Common myeloid progenitor, CD34-positive (primary cell): ENCODE measurements around the gene PSTPIP2.
A peak's percentile ranks its signal among the peaks of the same experiment; 100 is the strongest.

ENCODE experiments used
- CTCF ChIA-PET: fragments of 350-600 bp; sonication (Branson Sonifier 250); formaldehyde crosslinking; loops from one replicate; lab custom pipeline; 2021; ENCODE audit warnings: antibody characterized with exemption; lab: Charles Lee
- POLR2A ChIA-PET: fragments of 350-600 bp; sonication (Branson Sonifier 250); formaldehyde crosslinking; loops from one replicate; lab custom pipeline; 2021; ENCODE audit warnings: antibody characterized with exemption; lab: Charles Lee
- DNase-seq, 3 donors: peaks; one replicate each; pipeline versions ENCODE4 v3.0.0 to v3.0.0-alpha.2; 2013
- H3K27ac ChIP-seq, 2 experiments: 1 replicate in 1 of 2; 2 replicates in 1 of 2; pipeline ENCODE4 v1.7.0; 2013; ENCODE audit warnings: inconsistent platforms in 2 of 2, low read length in 2 of 2, mild to moderate bottlenecking in 2 of 2, low read depth in 1 of 2, moderate library complexity in 1 of 2; ENCODE audit not compliant: severe bottlenecking in 2 of 2, insufficient read depth in 1 of 2, poor library complexity in 1 of 2
- H3K27me3 ChIP-seq, 5 experiments: replicated peaks in 2 of 5; 1 replicate in 3 of 5; 2 replicates in 2 of 5; pipeline versions ENCODE4 v1.6.1 to v1.7.0; 2013; ENCODE audit warnings: low read length in 4 of 5, mild to moderate bottlenecking in 2 of 5, moderate library complexity in 2 of 5, inconsistent platforms in 1 of 5; ENCODE audit not compliant: insufficient read depth in 5 of 5, control insufficient read depth in 4 of 5
- H3K36me3 ChIP-seq, 4 experiments: 1 replicate in 2 of 4; 2 replicates in 2 of 4; pipeline versions ENCODE4 v1.6.1 to v1.7.0; 2013; ENCODE audit warnings: low read length in 3 of 4, control low read depth in 1 of 4, mild to moderate bottlenecking in 1 of 4; ENCODE audit not compliant: control insufficient read depth in 4 of 4, insufficient read depth in 4 of 4
- H3K4me1 ChIP-seq, 4 experiments: 1 replicate in 3 of 4; 2 replicates in 1 of 4; pipeline versions ENCODE4 v1.6.1 to v1.7.1; 2013; ENCODE audit warnings: low read length in 3 of 4, mild to moderate bottlenecking in 3 of 4, control low read depth in 1 of 4, inconsistent platforms in 1 of 4, moderate library complexity in 1 of 4; ENCODE audit not compliant: control insufficient read depth in 4 of 4, insufficient read depth in 4 of 4; ENCODE audit errors: control extremely low read depth in 1 of 4
- H3K4me3 ChIP-seq, 7 experiments: 1 replicate in 4 of 7; 2 replicates in 3 of 7; pipeline versions ENCODE4 v1.5.1 to v1.7.0; 2013; ENCODE audit warnings: mild to moderate bottlenecking in 7 of 7, low read length in 6 of 7, moderate library complexity in 6 of 7, inconsistent platforms in 2 of 7, low read depth in 2 of 7, control low read depth in 1 of 7; ENCODE audit not compliant: insufficient read depth in 4 of 7, control insufficient read depth in 1 of 7; ENCODE audit errors: extremely low read depth in 1 of 7
- H3K9me3 ChIP-seq, 5 experiments: 1 replicate in 4 of 5; 2 replicates in 1 of 5; pipeline versions ENCODE4 v1.6.1 to v1.7.1; 2013; ENCODE audit warnings: low read length in 4 of 5, mild to moderate bottlenecking in 2 of 5, inconsistent platforms in 1 of 5, low read depth in 1 of 5, moderate library complexity in 1 of 5; ENCODE audit not compliant: control insufficient read depth in 4 of 5, insufficient read depth in 2 of 5; ENCODE audit errors: control extremely low read depth in 1 of 5
- WGBS: methylation state at CpG from one replicate; pipeline ENCODE4 v1.1.5; 2013; ENCODE audit not compliant: insufficient coverage; 5-methylcytosine and 5-hydroxymethylcytosine counted together

Gene PSTPIP2

DNA sequence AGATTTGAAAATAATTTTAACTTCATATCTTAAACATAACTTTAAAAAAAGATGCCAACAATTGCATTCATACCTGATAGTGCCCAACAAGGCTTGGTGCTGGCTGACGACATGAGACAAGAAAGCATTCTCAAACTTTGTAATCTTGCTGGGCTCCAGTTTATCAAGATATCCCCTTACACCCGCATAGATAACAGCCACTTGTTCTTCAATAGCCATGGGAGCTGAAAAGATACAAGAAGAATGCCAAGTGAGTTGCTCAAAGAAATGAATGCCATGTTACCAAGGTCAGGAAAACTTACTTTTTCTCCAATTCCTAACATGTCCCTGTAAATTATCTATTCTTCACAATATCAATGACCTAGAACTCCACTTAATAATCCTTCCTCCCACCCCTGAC lies 12.4 kb upstream of the PSTPIP2 start:
- no peak overlapping the region for H3K27ac ChIP-seq
- H3K4me3 ChIP-seq = no peak overlapping the region
- DNase-seq = no peak
- H3K4me1 ChIP-seq = no peaks in the 10 kb centered on the region
- no peaks in the 10 kb centered on the region for H3K27me3 ChIP-seq
- ChIA-PET CTCF (interaction anchor here (1.1 to 1.8 kb wide), 3 partner anchors 8 to 36 kb away, joined by 3 to 9 read pairs (median 6); no protein-coding TSS in a partner anchor), POLR2A (interaction anchor here (0.5 kb wide), 1 partner anchor 13 kb away, joined by 3 read pairs; the partner anchor contains the start of gene ATP5F1A)
- peaks cover 18 to 89% (median 67%) of the 10 kb centered on the region in 4 experiments for H3K36me3 ChIP-seq
- WGBS = 100% methylated on average over 1 of the region's 2 CpGs
- no peaks in the 10 kb centered on the region for H3K9me3 ChIP-seq

DNA sequence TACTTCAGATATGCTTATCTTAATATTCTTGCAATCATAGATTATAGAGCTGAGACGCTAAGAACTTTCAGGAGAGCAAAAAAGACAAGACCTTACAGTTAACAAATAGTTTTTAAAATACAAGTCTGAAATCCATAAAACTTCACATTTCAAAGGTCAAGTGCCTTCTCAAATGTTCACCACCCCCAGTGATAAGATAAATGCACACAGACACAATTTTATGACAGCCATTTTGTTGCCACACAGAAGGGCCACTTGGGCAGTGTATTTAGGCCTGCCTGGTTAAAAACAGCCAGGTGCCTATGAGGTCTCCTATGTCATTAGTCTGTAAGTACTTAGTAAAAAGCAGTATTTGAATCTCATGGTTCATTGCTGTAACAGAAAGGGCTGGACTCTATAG lies 8.1 kb upstream of the PSTPIP2 start:
- Histone ChIP-seq H3K9me3 (no peaks in the 10 kb centered on the region), H3K4me3 (no peak overlapping the region), H3K27me3 (no peaks in the 10 kb centered on the region), H3K4me1 (no peaks in the 10 kb centered on the region), H3K36me3 (peaks cover 4 to 55% (median 36%) of the 10 kb centered on the region in 4 experiments), H3K27ac (no peak overlapping the region)
- CTCF ChIA-PET = interaction anchor here (0.8 to 1.3 kb wide), 3 partner anchors 12 to 135 kb away, joined by 3 to 6 read pairs (median 4); no protein-coding TSS in a partner anchor
- DNase-seq = no peak
- POLR2A ChIA-PET = no interaction called here
- WGBS = no CpG with 5 or more reads among the region's 1 CpG

DNA sequence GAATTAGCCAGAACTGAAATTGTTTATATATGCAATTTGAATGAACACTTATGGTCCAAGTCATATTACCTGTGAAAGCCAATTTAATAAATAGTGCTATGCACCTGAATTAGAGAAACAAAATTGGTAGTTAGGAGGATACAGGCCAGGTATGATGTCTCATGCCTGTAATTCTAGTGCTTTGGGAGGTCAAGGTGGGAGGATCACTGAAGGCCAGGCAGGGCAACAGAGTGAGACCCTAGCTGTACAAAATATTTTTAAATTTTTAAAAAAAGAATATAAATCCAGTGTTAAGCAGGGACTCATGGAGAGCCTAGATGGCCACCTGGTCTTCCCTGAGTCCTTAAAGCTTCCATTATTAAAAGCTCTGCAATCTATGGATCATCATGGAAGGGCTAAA lies 7.3 kb upstream of the PSTPIP2 start:
- POLR2A ChIA-PET = no interaction called here
- Histone ChIP-seq H3K27me3 (no peaks in the 10 kb centered on the region), H3K36me3 (peaks cover 2 to 47% (median 31%) of the 10 kb centered on the region in 4 experiments), H3K4me3 (no peak overlapping the region), H3K4me1 (no peaks in the 10 kb centered on the region), H3K27ac (no peak overlapping the region), H3K9me3 (no peaks in the 10 kb centered on the region)
- CTCF ChIA-PET = interaction anchor here (1.0 to 1.3 kb wide), 2 partner anchors 13 to 134 kb away, joined by 3 read pairs; no protein-coding TSS in a partner anchor
- DNase-seq = no peak

DNA sequence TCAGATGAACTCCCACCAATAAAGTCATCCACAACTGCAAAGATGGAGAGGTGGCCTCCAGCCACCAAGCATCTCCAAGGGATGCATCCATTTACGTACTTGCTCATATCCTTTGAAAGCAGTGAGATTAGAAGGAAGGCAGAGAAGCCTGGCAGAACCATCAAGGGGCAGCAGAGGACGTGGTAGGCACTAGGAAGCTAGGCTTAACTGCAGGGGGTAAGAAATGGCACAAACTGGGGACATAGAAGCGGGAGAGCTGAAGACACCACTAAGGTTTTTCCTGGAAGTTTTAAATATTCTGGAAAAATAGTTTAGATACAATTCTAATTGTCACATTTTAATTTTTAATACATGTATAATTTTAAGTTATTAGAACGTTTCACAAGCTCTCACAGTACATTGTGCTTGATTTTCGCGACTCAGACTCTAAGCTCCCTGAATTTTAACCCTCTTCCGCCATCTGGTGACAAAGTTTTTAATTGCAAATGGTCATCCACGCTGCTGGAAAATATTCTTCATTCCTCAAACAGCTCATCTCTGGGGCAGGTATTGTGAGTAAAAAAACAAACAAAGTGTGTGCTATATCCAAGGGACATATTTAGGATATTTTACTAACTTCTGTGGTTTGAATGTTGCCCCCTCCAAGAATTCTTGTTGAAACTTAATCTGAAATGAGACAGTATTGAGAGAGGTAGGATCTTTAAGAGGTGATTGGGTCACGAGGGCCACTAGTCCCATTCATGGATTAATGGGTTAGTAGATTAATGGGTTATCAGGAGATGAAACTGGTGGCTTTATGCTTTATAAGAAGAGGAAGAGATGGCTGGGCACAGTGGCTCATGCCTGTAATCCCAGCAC lies 1.6 kb upstream of the PSTPIP2 start:
- peaks cover 0 to 13% (median 1%) of the 10 kb centered on the region in 4 experiments for H3K36me3 ChIP-seq
- CTCF ChIA-PET = interaction anchor here (0.7 to 4.1 kb wide), 55 partner anchors 8 to 409 kb away, joined by 3 to 27 read pairs (median 5); partner anchors contain the start of gene ATP5F1A
- DNase-seq = peak; percentile 75 to 84 (median 77)

DNA sequence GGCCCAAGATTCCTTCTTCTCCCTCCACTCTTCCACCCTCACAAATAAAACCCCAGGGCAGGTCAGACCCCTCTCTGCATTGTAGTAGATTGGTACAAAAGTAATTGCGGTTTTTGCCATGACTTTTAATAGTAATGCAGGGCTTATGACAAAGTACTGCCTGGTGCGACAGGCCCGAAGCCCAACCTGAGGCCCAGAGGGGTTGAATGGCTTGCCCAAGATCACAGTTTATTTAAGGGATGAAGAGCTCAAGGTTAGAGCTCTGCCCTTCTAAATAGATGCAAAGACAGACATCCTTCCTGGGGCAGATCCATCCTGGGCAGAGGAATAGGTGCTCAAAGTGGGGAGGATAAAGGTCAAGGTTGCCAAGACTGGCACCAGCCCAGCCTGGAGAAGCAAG lies 899 bp upstream of the PSTPIP2 start:
- WGBS = 100% methylated on average over 3 of the region's 3 CpGs
- ChIA-PET CTCF (interaction anchor here (0.6 to 4.1 kb wide), 48 partner anchors 9 to 409 kb away, joined by 3 to 27 read pairs (median 5); partner anchors contain the start of gene ATP5F1A), POLR2A (interaction anchor here (0.6 kb wide), 1 partner anchor 12 kb away, joined by 4 read pairs; no protein-coding TSS in a partner anchor)
- H3K4me3 ChIP-seq = no peak overlapping the region
- DNase-seq = no peak
- no peak overlapping the region for H3K27ac ChIP-seq
- H3K36me3 ChIP-seq = peaks cover 0 to 14% (median 1%) of the 10 kb centered on the region in 4 experiments
- H3K9me3 ChIP-seq = no peaks in the 10 kb centered on the region
- peaks cover 2 to 41% (median 33%) of the 10 kb centered on the region in 4 experiments for H3K4me1 ChIP-seq
- no peaks in the 10 kb centered on the region for H3K27me3 ChIP-seq

More for the DNA sequence above, 1.6 kb upstream of the PSTPIP2 start:
- Histone ChIP-seq H3K4me3 (peak overlapping the region in 2 of 7 experiments; percentile 1 to 31), H3K27ac (no peak overlapping the region), H3K9me3 (no peaks in the 10 kb centered on the region), H3K27me3 (no peaks in the 10 kb centered on the region), H3K4me1 (peaks cover 2 to 41% (median 33%) of the 10 kb centered on the region in 4 experiments)
- POLR2A ChIA-PET = interaction anchor here (0.6 to 1.0 kb wide), 2 partner anchors 12 to 132 kb away, joined by 3 to 4 read pairs; no protein-coding TSS in a partner anchor
- WGBS = 26% methylated on average over 6 of the region's 9 CpGs

DNA sequence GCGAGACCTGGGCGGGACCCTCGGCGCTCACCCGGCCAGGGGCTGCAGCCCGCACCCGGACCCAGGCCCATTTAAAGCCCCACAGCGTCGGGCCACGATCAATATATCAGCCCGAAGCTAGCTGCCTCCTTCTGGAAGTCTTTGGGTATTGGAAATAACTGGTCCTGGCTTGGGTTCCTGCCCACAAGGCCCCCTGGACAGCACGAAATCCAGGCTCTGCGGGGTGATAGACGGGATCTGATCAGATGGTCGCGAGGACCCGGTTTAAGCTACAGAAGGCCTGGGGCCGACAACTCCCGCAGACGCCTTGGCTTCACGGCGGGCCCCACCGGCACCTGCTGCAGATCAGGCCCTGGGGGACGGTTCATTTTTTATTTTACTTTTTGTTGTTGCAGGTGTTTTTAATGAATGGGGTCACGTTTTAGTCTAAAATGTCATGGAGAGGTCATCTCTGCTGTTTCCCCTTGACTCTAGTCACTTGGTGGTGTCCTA lies 362 bp upstream of the PSTPIP2 start:
- WGBS = 31% methylated on average over 23 of the region's 25 CpGs
- Histone ChIP-seq H3K36me3 (peaks cover 0 to 9% (median under 1%) of the 10 kb centered on the region in 4 experiments), H3K4me1 (peaks cover 2 to 41% (median 33%) of the 10 kb centered on the region in 4 experiments), H3K27me3 (no peaks in the 10 kb centered on the region), H3K27ac (peak overlapping the region in 1 of 2 experiments; percentile 68), H3K9me3 (no peaks in the 10 kb centered on the region), H3K4me3 (peak overlapping the region; percentile 75 to 92 (median 81))
- ChIA-PET POLR2A (no interaction called here), CTCF (interaction anchor here (0.6 to 4.1 kb wide), 31 partner anchors 10 to 408 kb away, joined by 3 to 27 read pairs (median 7); partner anchors contain the start of gene ATP5F1A)
- DNase-seq = no peak
